Tibial nerve (tissue), 4 donors: ENCODE results near the gene PRIM2.

Experiments
- CTCF ChIP-seq, 5 experiments: fragments of 200-600 bp in 3 of 5; fragments of 450-650 bp in 2 of 5; sonication (generic) in 3 of 5; IDR thresholded peaks; one replicate each; pipeline ENCODE4 v1.5.1; 2016 to 2019; ENCODE audit warnings: antibody characterized with exemption in 5 of 5, mild to moderate bottlenecking in 3 of 5, moderate library complexity in 2 of 5
- EP300 ChIP-seq, 2 donors: sonication (generic); formaldehyde crosslinking; IDR thresholded peaks; one replicate each; pipeline ENCODE4 v1.6.1; 2017; ENCODE audit warnings: antibody characterized with exemption in 2 of 2, mild to moderate bottlenecking in 1 of 2
- POLR2A ChIP-seq, 2 donors: fragments of 450-650 bp; IDR thresholded peaks; one replicate each; pipeline ENCODE4 v1.6.1; 2017; ENCODE audit warnings: antibody characterized with exemption in 2 of 2, mild to moderate bottlenecking in 2 of 2, moderate library complexity in 2 of 2

GRCh38 chr6:57315851-57316250 lies 1.6 kb upstream of the PRIM2 start:
- TF ChIP-seq CTCF (IDR thresholded peaks at IDR 0.05): no peak
- TF ChIP-seq POLR2A (IDR thresholded peaks at IDR 0.05): no peak
- TF ChIP-seq EP300 (IDR thresholded peaks at IDR 0.05): no peak
